Mesothelial cell of epicardium (in vitro differentiated cells): Measurements from ENCODE around the gene RAB5IF. TPM values are rescaled to one million over a fixed set of nuclear protein-coding genes. Genes with fewer than 3 reads are reported as not detected.
"Not testable (repeated sequence)": the region's sequence is repeated elsewhere in the genome, so short reads cannot be mapped to it uniquely, and the experiment has no call there.

Experiments used
- DNase-seq, 2 experiments: peaks; one replicate each; pipeline ENCODE4 v3.0.0; 2021; ENCODE audit warnings: low spot score in 2 of 2; ENCODE audit not compliant: unreplicated experiment in 2 of 2
- H3K27ac Mint-ChIP-seq: 2 replicates; pipeline ENCODE4 v1.8.0; 2021; ENCODE audit warnings: mixed read lengths
- H3K27me3 Mint-ChIP-seq: 2 replicates; pipeline ENCODE4 v1.8.0; 2021; ENCODE audit warnings: low read depth, mixed read lengths
- H3K36me3 Mint-ChIP-seq: 2 replicates; pipeline ENCODE4 v1.8.0; 2021; ENCODE audit warnings: mixed read lengths
- H3K4me1 Mint-ChIP-seq: 2 replicates; pipeline ENCODE4 v1.8.0; 2021; ENCODE audit warnings: mixed read lengths
- H3K4me3 Mint-ChIP-seq: 2 replicates; pipeline ENCODE4 v1.8.0; 2021; ENCODE audit warnings: mild to moderate bottlenecking, moderate library complexity, mixed read lengths
- H3K9me3 Mint-ChIP-seq: 2 replicates; pipeline ENCODE4 v1.8.0; 2021; ENCODE audit warnings: mixed read lengths
- CTCF ChIP-seq: fragments of 200-600 bp; sonication (generic); IDR thresholded peaks from one replicate; pipeline ENCODE4 v1.5.0; 2021; ENCODE audit warnings: antibody characterized with exemption; ENCODE audit not compliant: unreplicated experiment
- total RNA-seq: library from RNA; stranded (reverse); gene quantifications from 3 replicates; pipeline ENCODE4 v1.2.1, GENCODE V29; 2021

Gene RAB5IF
- total RNA-seq, 1 donor from 2014 or later = 40.0 TPM

- peak overlapping the region; percentile 98 for H3K4me3 Mint-ChIP-seq
- no peak for TF ChIP-seq CTCF
- peaks cover 2% of the 10 kb centered on the region for H3K27me3 Mint-ChIP-seq
- H3K27ac Mint-ChIP-seq = peak overlapping the region; percentile 92
- H3K9me3 Mint-ChIP-seq = no peaks in the 10 kb centered on the region
- H3K4me1 Mint-ChIP-seq = peaks cover 16% of the 10 kb centered on the region
- peaks cover 3% of the 10 kb centered on the region for H3K36me3 Mint-ChIP-seq
- DNase-seq = no peak
These were observed 833 bp downstream of the RAB5IF start for GRCh38 chr20:36606158-36607066.

GRCh38 chr20:36607586-36608387 lies 2.2 kb downstream of the RAB5IF start:
- Mint-ChIP-seq H3K9me3 (no peaks in the 10 kb centered on the region), H3K27me3 (peaks cover 2% of the 10 kb centered on the region), H3K36me3 (peaks cover 8% of the 10 kb centered on the region), H3K4me1 (peaks cover 16% of the 10 kb centered on the region), H3K4me3 (peak overlapping the region; percentile 98), H3K27ac (no peak overlapping the region)
- no peak for DNase-seq
- no peak for TF ChIP-seq CTCF

GRCh38 chr20:36608388-36608728 lies 2.8 kb downstream of the RAB5IF start:
- H3K27ac Mint-ChIP-seq, H3K9me3 Mint-ChIP-seq, DNase-seq, H3K27me3 Mint-ChIP-seq, H3K4me3 Mint-ChIP-seq, H3K36me3 Mint-ChIP-seq: not testable (repeated sequence)
- peaks cover 16% of the 10 kb centered on the region for H3K4me1 Mint-ChIP-seq

- H3K36me3 Mint-ChIP-seq = peaks cover 10% of the 10 kb centered on the region
- DNase-seq = no peak
- H3K4me1 Mint-ChIP-seq = peaks cover 8% of the 10 kb centered on the region
- H3K27me3 Mint-ChIP-seq = no peaks in the 10 kb centered on the region
- no peak overlapping the region for H3K27ac Mint-ChIP-seq
- H3K9me3 Mint-ChIP-seq = no peaks in the 10 kb centered on the region
- no peak for TF ChIP-seq CTCF
- H3K4me3 Mint-ChIP-seq = no peak overlapping the region
These were observed 6.0 kb downstream of the RAB5IF start for GRCh38 chr20:36611625-36612024.

GRCh38 chr20:36613974-36614373 lies 8.4 kb downstream of the RAB5IF start:
- Mint-ChIP-seq H3K27ac (no peak overlapping the region), H3K4me3 (no peak overlapping the region), H3K4me1 (no peaks in the 10 kb centered on the region), H3K9me3 (no peaks in the 10 kb centered on the region), H3K27me3 (no peaks in the 10 kb centered on the region), H3K36me3 (peaks cover 10% of the 10 kb centered on the region)
- no peak for DNase-seq
- no peak for TF ChIP-seq CTCF
